Measurements from ENCODE around the gene EIF5A. TPM values are rescaled to one million over a fixed set of nuclear protein-coding genes. Genes with fewer than 3 reads are reported as not detected.

EIF5A gene
- total and polyA plus RNA-seq, 9 of the 15 experiments (the other 6 are each of a cell fraction or from before 2014, with no cell fraction given), result 22.9 to 1,163 (median 772) TPM

GRCh38 chr17:7323731-7324437 lies 16.5 kb downstream of the EIF5A start:
- Histone ChIP-seq H3K4me1 (replicated peaks in 1 of 2; ENCODE audit: control insufficient read depth in 2 of 2, insufficient read depth in 2 of 2, low read length in 2 of 2) (peaks cover 0 to 23% of the 10 kb centered on the region in 2 experiments; a peak in 3 of 5 replicates), H3K9ac (ENCODE audit: insufficient read depth in 1 of 2, low read depth in 2 of 2, low read length in 2 of 2) (peak overlapping the region in 1 of 2 experiments; percentile 43; a peak in 2 of 4 replicates), H3K27me3 (ENCODE audit: control insufficient read depth in 2 of 2, insufficient read depth in 2 of 2, low read length in 2 of 2) (no peaks in the 10 kb centered on the region), H3K36me3 (ENCODE audit: control insufficient read depth, insufficient read depth, low read length) (peaks cover 68% of the 10 kb centered on the region; the same call in 2 of the 3 replicates), H3K9me1 (ENCODE audit: control insufficient read depth, insufficient read depth, low read length) (no peaks in the 10 kb centered on the region), H3K4me2 (ENCODE audit: insufficient read depth, low read length) (no peak overlapping the region), H2AFZ (ENCODE audit: low read depth, low read length) (no peak overlapping the region), H3K4me3 (no peak overlapping the region), H4K20me1 (replicated peaks; ENCODE audit: control insufficient read depth, insufficient read depth, low read length) (no peaks in the 10 kb centered on the region), H3K9me3 (replicated peaks; ENCODE audit: control insufficient read depth, insufficient read depth, low read depth, low read length) (no peaks in the 10 kb centered on the region), H3K27ac (ENCODE audit: extremely low read depth, low read depth, low read length) (no peak overlapping the region), H3K79me2 (ENCODE audit: control insufficient read depth, insufficient read depth, low read length) (peaks cover 14% of the 10 kb centered on the region)
- in situ Hi-C loops (cut with MboI) (no loop called here), intact Hi-C loops (cut with micrococcal nuclease) (no loop called here)
- WGBS (ENCODE audit: insufficient coverage, low coverage, missing lambda C conversion rate), result 79% methylated on average over 27 of the region's 39 CpGs
- no TSS peak for BruUV-seq (replicated peaks)
- ChIA-PET POLR2A (no interaction called here), CTCF (ENCODE audit: low intra/inter-chr PET ratio) (interaction anchor here (1.2 to 2.4 kb wide), 2 partner anchors 22 to 237 kb away, joined by 3 to 13 read pairs; no protein-coding TSS in a partner anchor)
- ATAC-seq, result peak; percentile 82
- peak; percentile 49 to 59 (median 53) for DNase-seq (ENCODE audit: extremely low read depth in 1 of 4, low spot score in 3 of 4)
- FAIRE-seq, result no peak
- TF ChIP-seq REST (IDR thresholded peaks at IDR 0.05; ENCODE audit: borderline replicate concordance) (peak; percentile 46; the same call in 1 of the 2 replicates), REST (CRISPR knock-in tag; IDR thresholded peaks at IDR 0.05; ENCODE audit: low read depth) (no peak), CTCF (IDR thresholded peaks at IDR 0.05 in 2 of 3, conservative IDR thresholded peaks at IDR 0.05 in 1 of 3; ENCODE audit: insufficient read depth in 2 of 3, low read depth in 1 of 3, low read length in 3 of 3) (peak; percentile 69 to 87 (median 75)), ZNF316 (IDR thresholded peaks at IDR 0.05) (no peak), POLR2G (IDR thresholded peaks at IDR 0.05; ENCODE audit: low read depth, low read length) (0 out of 2 replicates have a peak, but pooled peaks have one; percentile 17), ZBTB2 (IDR thresholded peaks at IDR 0.05) (no peak), RAD21 (CRISPR knock-in tag; conservative IDR thresholded peaks at IDR 0.05 in 1 of 2, IDR thresholded peaks at IDR 0.05 in 1 of 2) (peak in 1 of 2 experiments; percentile 65; a peak in 3 of 4 replicates)
